ENCODE measurements around the gene PSRC1.

The PSRC1 gene

DNA sequence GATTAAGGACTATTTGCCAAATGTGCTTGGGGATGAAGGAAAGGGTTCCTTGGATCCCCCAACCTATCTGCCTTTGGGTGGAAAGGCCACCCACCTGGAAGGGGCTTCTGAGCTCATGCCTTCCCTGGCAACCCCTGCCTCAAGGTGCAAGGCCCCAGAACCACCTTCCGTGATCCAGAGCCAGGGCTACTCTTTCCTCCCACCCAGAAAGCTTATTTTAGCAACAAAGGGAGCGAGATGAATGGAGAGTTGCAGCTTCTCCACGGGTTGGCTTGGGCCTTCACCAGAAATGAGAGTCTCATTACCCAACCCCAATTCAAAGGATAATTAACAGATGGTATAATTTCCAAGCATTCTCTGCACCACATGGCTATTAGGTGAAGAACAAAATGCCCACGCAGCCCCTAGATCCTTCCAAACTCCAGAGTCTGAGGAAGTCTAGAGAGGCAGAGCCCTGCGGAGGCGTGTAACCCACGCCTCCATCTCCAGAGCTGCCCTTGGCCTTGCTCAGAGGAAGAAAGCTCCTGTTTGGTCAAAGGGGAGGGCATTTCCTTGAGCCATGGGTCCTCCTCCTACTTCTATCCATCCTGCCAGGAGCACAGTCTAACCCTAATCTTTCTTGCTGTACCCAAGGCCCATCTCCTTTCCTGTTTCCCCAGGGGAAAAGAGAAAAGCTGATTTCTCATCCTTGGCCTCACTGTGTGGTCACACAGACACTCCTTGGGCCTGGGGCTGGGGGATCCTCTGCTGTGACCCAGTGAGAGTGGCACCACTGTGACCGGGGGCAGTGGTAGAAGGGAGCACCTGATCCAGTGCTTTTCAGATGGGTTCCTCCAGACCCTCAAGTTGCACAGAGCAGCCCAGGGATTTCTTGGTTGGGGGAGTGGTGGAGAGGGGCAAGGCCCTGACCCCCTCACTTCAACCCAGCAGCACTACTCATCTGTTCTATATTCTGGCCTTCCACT is 35.3 kb downstream of the PSRC1 start:
- 89% methylated on average over 7 of the region's 8 CpGs for WGBS
- no peak overlapping the region for H3K4me2 ChIP-seq (ENCODE audit: low read length, poor library complexity, severe bottlenecking)

GRCh38 chr1:109246141-109246551 is 36.8 kb downstream of the PSRC1 start:
- Histone ChIP-seq H2AFZ (ENCODE audit: low read depth, low read length) (no peak overlapping the region), H3K9me3 (ENCODE audit: control insufficient read depth, low read length) (no peaks in the 10 kb centered on the region), H2BK120ac (ENCODE audit: low read depth, low read length) (no peak overlapping the region), H3K27ac (ENCODE audit: low read length, poor library complexity, severe bottlenecking) (no peak overlapping the region), H3K14ac (ENCODE audit: low read length in 2 of 2) (no peak overlapping the region), H3K4me1 (ENCODE audit: control insufficient read depth, insufficient read depth, low read depth, low read length) (peaks cover 21% of the 10 kb centered on the region), H2BK12ac (ENCODE audit: low read length in 2 of 2) (no peak overlapping the region), H2BK5ac (ENCODE audit: low read depth, low read length, poor library complexity, severe bottlenecking) (no peak overlapping the region), H3K36me3 (ENCODE audit: control insufficient read depth in 1 of 2, insufficient read depth in 2 of 2, low read depth in 1 of 2, low read length in 2 of 2) (peaks cover 0 to 7% of the 10 kb centered on the region in 2 experiments), H3K9ac (ENCODE audit: low read length) (no peak overlapping the region), H3K23ac (ENCODE audit: low read length in 2 of 2) (no peak overlapping the region), H2BK15ac (ENCODE audit: low read depth, poor library complexity, severe bottlenecking) (no peak overlapping the region), H2AK5ac (ENCODE audit: low read length, severe bottlenecking) (no peak overlapping the region), H3K79me1 (replicated peaks; ENCODE audit: low read length, poor library complexity, severe bottlenecking) (no peaks in the 10 kb centered on the region), H4K8ac (ENCODE audit: low read length) (no peak overlapping the region), H3K18ac (ENCODE audit: low read depth in 1 of 2, low read length in 2 of 2) (no peak overlapping the region), H3K4me2 (ENCODE audit: low read length, poor library complexity, severe bottlenecking) (no peak overlapping the region), H3K4ac (ENCODE audit: low read depth in 1 of 2, low read length in 2 of 2) (no peak overlapping the region), H3K27me3 (ENCODE audit: control insufficient read depth in 1 of 2, insufficient read depth in 1 of 2, low read length in 2 of 2) (peaks cover 10 to 45% of the 10 kb centered on the region in 2 experiments), H4K91ac (ENCODE audit: low read length) (no peak overlapping the region), H3K4me3 (ENCODE audit: insufficient read depth in 1 of 2, low read depth in 1 of 2, low read length in 2 of 2) (no peak overlapping the region)
- WGBS, result 83% methylated on average over 6 of the region's 7 CpGs
- no peak for DNase-seq

More for the DNA sequence above, 35.3 kb downstream of the PSRC1 start:
- H3K27ac ChIP-seq (ENCODE audit: low read length, poor library complexity, severe bottlenecking), result no peak overlapping the region
- H2BK120ac ChIP-seq (ENCODE audit: low read depth, low read length), result no peak overlapping the region
- H3K4me3 ChIP-seq (ENCODE audit: insufficient read depth in 1 of 2, low read depth in 1 of 2, low read length in 2 of 2), result no peak overlapping the region
- H3K23ac ChIP-seq (ENCODE audit: low read length in 2 of 2), result no peak overlapping the region
- no peak overlapping the region for H2AK5ac ChIP-seq (ENCODE audit: low read length, severe bottlenecking)
- H2BK5ac ChIP-seq (ENCODE audit: low read depth, low read length, poor library complexity, severe bottlenecking), result no peak overlapping the region
- H3K4me1 ChIP-seq (ENCODE audit: control insufficient read depth, insufficient read depth, low read depth, low read length), result peaks cover 14% of the 10 kb centered on the region
- no peak overlapping the region for H4K8ac ChIP-seq (ENCODE audit: low read length)
- H3K18ac ChIP-seq (ENCODE audit: low read depth in 1 of 2, low read length in 2 of 2), result no peak overlapping the region
- no peak for DNase-seq
- H3K9ac ChIP-seq (ENCODE audit: low read length), result no peak overlapping the region
- no peak overlapping the region for H3K4ac ChIP-seq (ENCODE audit: low read depth in 1 of 2, low read length in 2 of 2)
- H3K79me1 ChIP-seq (replicated peaks; ENCODE audit: low read length, poor library complexity, severe bottlenecking), result no peaks in the 10 kb centered on the region
- H3K14ac ChIP-seq (ENCODE audit: low read length in 2 of 2), result no peak overlapping the region
- H4K91ac ChIP-seq (ENCODE audit: low read length), result no peak overlapping the region
- no peak overlapping the region for H2BK15ac ChIP-seq (ENCODE audit: low read depth, poor library complexity, severe bottlenecking)
- H2AFZ ChIP-seq (ENCODE audit: low read depth, low read length), result no peak overlapping the region
- H3K9me3 ChIP-seq (ENCODE audit: control insufficient read depth, low read length), result no peaks in the 10 kb centered on the region
- no peak overlapping the region for H2BK12ac ChIP-seq (ENCODE audit: low read length in 2 of 2)
- H3K27me3 ChIP-seq (ENCODE audit: control insufficient read depth in 1 of 2, insufficient read depth in 1 of 2, low read length in 2 of 2), result peaks cover 0 to 56% of the 10 kb centered on the region in 2 experiments
- H3K36me3 ChIP-seq (ENCODE audit: control insufficient read depth in 1 of 2, insufficient read depth in 2 of 2, low read depth in 1 of 2, low read length in 2 of 2), result peaks cover 0 to 8% of the 10 kb centered on the region in 2 experiments

DNA sequence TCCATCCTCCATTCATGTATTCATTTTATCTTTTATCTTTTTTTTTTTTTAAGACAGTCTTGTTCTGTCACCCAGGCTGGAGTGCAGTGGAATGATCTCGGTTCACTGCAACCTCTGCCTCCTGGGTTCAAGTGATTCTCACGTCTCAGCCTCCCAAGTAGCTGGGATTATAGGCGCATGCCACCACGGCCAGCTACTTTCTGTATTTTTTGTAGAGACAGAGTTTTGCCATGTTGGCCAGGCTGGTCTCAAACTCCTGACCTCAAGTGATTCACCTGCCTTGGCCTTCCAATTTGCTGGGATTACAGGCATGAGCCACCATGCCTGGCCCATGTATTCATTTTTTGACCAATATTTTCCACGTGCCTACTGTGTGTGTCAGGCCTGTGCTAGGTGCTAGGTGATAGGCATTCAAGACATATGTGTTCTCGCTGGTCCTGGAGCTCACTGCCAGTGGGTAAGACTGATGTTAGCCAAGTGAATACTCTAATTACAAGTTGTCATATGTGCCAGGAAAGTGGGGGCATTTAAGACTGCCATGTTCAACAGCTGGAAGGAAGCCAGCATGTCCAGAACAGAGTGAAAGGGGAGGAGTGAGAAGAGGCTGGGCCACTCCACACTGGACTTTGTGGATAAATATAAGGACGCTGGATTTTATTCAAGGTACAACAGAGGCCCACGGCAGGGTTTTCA is 38.9 kb downstream of the PSRC1 start:
- no peak overlapping the region for H2BK12ac ChIP-seq (ENCODE audit: low read length in 2 of 2)
- peaks cover 20% of the 10 kb centered on the region for H3K4me1 ChIP-seq (ENCODE audit: control insufficient read depth, insufficient read depth, low read depth, low read length)
- no peak overlapping the region for H3K4me2 ChIP-seq (ENCODE audit: low read length, poor library complexity, severe bottlenecking)
- H3K4ac ChIP-seq (ENCODE audit: low read depth in 1 of 2, low read length in 2 of 2), result no peak overlapping the region
- no peak overlapping the region for H3K23ac ChIP-seq (ENCODE audit: low read length in 2 of 2)
- no peaks in the 10 kb centered on the region for H3K79me1 ChIP-seq (replicated peaks; ENCODE audit: low read length, poor library complexity, severe bottlenecking)
- H2BK15ac ChIP-seq (ENCODE audit: low read depth, poor library complexity, severe bottlenecking), result no peak overlapping the region
- H4K8ac ChIP-seq (ENCODE audit: low read length), result no peak overlapping the region
- no peak for DNase-seq
- no peak overlapping the region for H3K9ac ChIP-seq (ENCODE audit: low read length)
- H2BK120ac ChIP-seq (ENCODE audit: low read depth, low read length), result no peak overlapping the region
- no peak overlapping the region for H4K91ac ChIP-seq (ENCODE audit: low read length)
- H2AFZ ChIP-seq (ENCODE audit: low read depth, low read length), result no peak overlapping the region
- no peaks in the 10 kb centered on the region for H3K9me3 ChIP-seq (ENCODE audit: control insufficient read depth, low read length)
- peaks cover 10 to 32% of the 10 kb centered on the region in 2 experiments for H3K27me3 ChIP-seq (ENCODE audit: control insufficient read depth in 1 of 2, insufficient read depth in 1 of 2, low read length in 2 of 2)
- H3K36me3 ChIP-seq (ENCODE audit: control insufficient read depth in 1 of 2, insufficient read depth in 2 of 2, low read depth in 1 of 2, low read length in 2 of 2), result peaks cover 10 to 13% of the 10 kb centered on the region in 2 experiments
- no peak overlapping the region for H2AK5ac ChIP-seq (ENCODE audit: low read length, severe bottlenecking)
- H2BK5ac ChIP-seq (ENCODE audit: low read depth, low read length, poor library complexity, severe bottlenecking), result no peak overlapping the region
- no peak overlapping the region for H3K18ac ChIP-seq (ENCODE audit: low read depth in 1 of 2, low read length in 2 of 2)
- no peak overlapping the region for H3K27ac ChIP-seq (ENCODE audit: low read length, poor library complexity, severe bottlenecking)
- H3K4me3 ChIP-seq (ENCODE audit: insufficient read depth in 1 of 2, low read depth in 1 of 2, low read length in 2 of 2), result no peak overlapping the region
- WGBS, result 93% methylated on average over 8 of the region's 8 CpGs
- no peak overlapping the region for H3K14ac ChIP-seq (ENCODE audit: low read length in 2 of 2)

- WGBS, result 62% methylated on average over 5 of the region's 5 CpGs
- Histone ChIP-seq H3K4ac (ENCODE audit: low read depth in 1 of 2, low read length in 2 of 2) (no peak overlapping the region), H4K8ac (ENCODE audit: low read length) (no peak overlapping the region), H2AFZ (ENCODE audit: low read depth, low read length) (no peak overlapping the region), H2BK5ac (ENCODE audit: low read depth, low read length, poor library complexity, severe bottlenecking) (no peak overlapping the region), H4K91ac (ENCODE audit: low read length) (no peak overlapping the region), H3K4me1 (ENCODE audit: control insufficient read depth, insufficient read depth, low read depth, low read length) (peaks cover 16% of the 10 kb centered on the region), H2BK15ac (ENCODE audit: low read depth, poor library complexity, severe bottlenecking) (no peak overlapping the region), H3K9ac (ENCODE audit: low read length) (no peak overlapping the region), H3K4me3 (ENCODE audit: insufficient read depth in 1 of 2, low read depth in 1 of 2, low read length in 2 of 2) (no peak overlapping the region), H3K14ac (ENCODE audit: low read length in 2 of 2) (no peak overlapping the region), H3K23ac (ENCODE audit: low read length in 2 of 2) (no peak overlapping the region), H3K27ac (ENCODE audit: low read length, poor library complexity, severe bottlenecking) (no peak overlapping the region), H3K27me3 (ENCODE audit: control insufficient read depth in 1 of 2, insufficient read depth in 1 of 2, low read length in 2 of 2) (peaks cover 10 to 24% of the 10 kb centered on the region in 2 experiments), H2BK12ac (ENCODE audit: low read length in 2 of 2) (no peak overlapping the region), H3K9me3 (ENCODE audit: control insufficient read depth, low read length) (no peaks in the 10 kb centered on the region), H3K79me1 (replicated peaks; ENCODE audit: low read length, poor library complexity, severe bottlenecking) (no peaks in the 10 kb centered on the region), H3K4me2 (ENCODE audit: low read length, poor library complexity, severe bottlenecking) (no peak overlapping the region), H3K36me3 (ENCODE audit: control insufficient read depth in 1 of 2, insufficient read depth in 2 of 2, low read depth in 1 of 2, low read length in 2 of 2) (peaks cover 17 to 20% of the 10 kb centered on the region in 2 experiments), H2AK5ac (ENCODE audit: low read length, severe bottlenecking) (no peak overlapping the region), H2BK120ac (ENCODE audit: low read depth, low read length) (no peak overlapping the region), H3K18ac (ENCODE audit: low read depth in 1 of 2, low read length in 2 of 2) (no peak overlapping the region)
- DNase-seq, result no peak
Measured at GRCh38 chr1:109243221-109243620, 39.7 kb downstream of the PSRC1 start.
